SK-N-SH (cell line): ENCODE results near the gene MYH11. TPM values are rescaled to one million over a fixed set of nuclear protein-coding genes. Genes with fewer than 3 reads are reported as not detected.

Experiments
- CTCF ChIA-PET: fragments of 300-600, 350-600 bp; formaldehyde crosslinking; extraction: SDS; loops from one replicate; lab custom pipeline; 2021; lab: Yijun Ruan, JAX
- POLR2A ChIA-PET: fragments of 350-600 bp; sonication (Branson Sonifier 250); formaldehyde crosslinking; extraction: SDS; loops from one replicate; lab custom pipeline; 2020; ENCODE audit warnings: antibody characterized with exemption, inconsistent platforms; lab: Yijun Ruan, JAX
- DNase-seq: peaks from one replicate; pipeline ENCODE4 v3.0.0; 2012
- H2AFZ ChIP-seq: fragments of 200-600 bp; sonication (generic); 2 replicates; pipeline ENCODE4 v1.8.1; 2016; ENCODE audit warnings: antibody characterized with exemption, mild to moderate bottlenecking, low read depth
- H3F3A ChIP-seq: fragments of 200-600 bp; sonication (generic); replicated peaks from 2 replicates; pipeline ENCODE3; 2016; ENCODE audit warnings: antibody characterized with exemption, mild to moderate bottlenecking; ENCODE audit not compliant: insufficient read depth
- H3K27ac ChIP-seq, 2 experiments: fragments of 200-500 bp in 1 of 2; fragments of 200-600 bp in 1 of 2; sonication (Bioruptor generic) in 1 of 2; sonication (generic), shearing (Covaris generic) in 1 of 2; 2 replicates each; pipeline versions ENCODE4 v1.5.1 to v1.6.1; 2014 to 2016; ENCODE audit warnings: low read depth in 2 of 2, inconsistent platforms in 1 of 2, low read length in 1 of 2, mild to moderate bottlenecking in 1 of 2, mixed read lengths in 1 of 2
- H3K27me3 ChIP-seq: fragments of 200-600 bp; sonication (generic), shearing (Covaris generic); 2 replicates; pipeline ENCODE4 v1.6.1; 2016; ENCODE audit warnings: mixed run types; ENCODE audit not compliant: insufficient read depth
- H3K36me3 ChIP-seq, 2 experiments: fragments of 200-500 bp in 1 of 2; fragments of 200-600 bp in 1 of 2; sonication (Bioruptor generic) in 1 of 2; sonication (generic) in 1 of 2; replicated peaks in 1 of 2; 2 replicates each; pipeline versions ENCODE3 to v1.5.1; 2014 to 2016; ENCODE audit warnings: low read length in 1 of 2, mild to moderate bottlenecking in 1 of 2; ENCODE audit not compliant: insufficient read depth in 2 of 2, control insufficient read depth in 1 of 2
- H3K4me1 ChIP-seq, 2 experiments: fragments of 200-500 bp in 1 of 2; fragments of 200-600 bp in 1 of 2; sonication (Bioruptor generic) in 1 of 2; sonication (generic), shearing (Covaris generic) in 1 of 2; 2 replicates each; pipeline versions ENCODE4 v1.5.1 to v1.6.1; 2014 to 2016; ENCODE audit warnings: low read depth in 1 of 2, low read length in 1 of 2, mixed run types in 1 of 2; ENCODE audit not compliant: insufficient read depth in 2 of 2, control insufficient read depth in 1 of 2
- H3K4me2 ChIP-seq: fragments of 200-600 bp; sonication (generic), shearing (Covaris generic); 2 replicates; pipeline ENCODE4 v1.6.1; 2017; ENCODE audit warnings: mixed run types
- H3K4me3 ChIP-seq, 2 experiments: fragments of 200-500 bp in 1 of 2; fragments of 200-600 bp in 1 of 2; sonication (Bioruptor generic) in 1 of 2; sonication (generic), shearing (Covaris generic) in 1 of 2; 2 replicates each; pipeline versions ENCODE4 v1.5.1 to v1.8.1; 2014 to 2016; ENCODE audit warnings: low read depth in 2 of 2, inconsistent platforms in 1 of 2, low read length in 1 of 2, mild to moderate bottlenecking in 1 of 2, mixed read lengths in 1 of 2, moderate library complexity in 1 of 2
- H3K79me2 ChIP-seq: fragments of 200-600 bp; sonication (generic); 2 replicates; pipeline ENCODE4 v1.8.1; 2017; ENCODE audit warnings: mild to moderate bottlenecking; ENCODE audit not compliant: insufficient read depth
- H3K9ac ChIP-seq: fragments of 200-600 bp; sonication (generic); 2 replicates; pipeline ENCODE4 v1.6.1; 2017; ENCODE audit warnings: mixed run types
- H3K9me2 ChIP-seq: fragments of 200-600 bp; sonication (generic); 2 replicates; pipeline ENCODE4 v1.6.1; 2017; ENCODE audit warnings: mixed run types
- H3K9me3 ChIP-seq: fragments of 200-600 bp; sonication (generic); 2 replicates; pipeline ENCODE4 v1.6.1; 2017; ENCODE audit warnings: mixed run types, mild to moderate bottlenecking, moderate library complexity
- H4K20me1 ChIP-seq: fragments of 200-600 bp; sonication (generic); 2 replicates; pipeline ENCODE4 v1.6.1; 2017; ENCODE audit warnings: mild to moderate bottlenecking, mixed run types; ENCODE audit not compliant: insufficient read depth
- CTCF ChIP-seq: fragments of 200-600 bp; sonication (generic); IDR thresholded peaks from 2 replicates; pipeline ENCODE4 v1.6.1; 2017; ENCODE audit warnings: antibody characterized with exemption, mild to moderate bottlenecking, moderate library complexity
- ELF1 ChIP-seq: IDR thresholded peaks from 2 replicates; pipeline ENCODE4 v1.4.0; 2012
- EP300 ChIP-seq, 2 experiments: IDR thresholded peaks; 2 replicates each; pipeline versions ENCODE4 v1.4.0 to v1.6.1; 2012; ENCODE audit warnings: borderline replicate concordance in 1 of 2, low read depth in 1 of 2, low read length in 1 of 2
- EZH2phosphoT487 ChIP-seq: fragments of 200-600 bp; sonication (generic); IDR thresholded peaks from 2 replicates; pipeline ENCODE4 v1.6.1; 2017; ENCODE audit warnings: low read depth, mixed run types, mild to moderate bottlenecking, antibody characterized with exemption, moderate library complexity, borderline replicate concordance
- FOSL2 ChIP-seq: IDR thresholded peaks from 2 replicates; pipeline ENCODE4 v1.4.0; 2012; ENCODE audit warnings: low read depth, mild to moderate bottlenecking, moderate library complexity, borderline replicate concordance
- FOXJ3 ChIP-seq: sonication (generic); formaldehyde crosslinking; IDR thresholded peaks from 2 replicates; pipeline ENCODE4 v1.5.1; 2020; ENCODE audit warnings: mild to moderate bottlenecking, missing genetic modification reagents
- FOXM1 ChIP-seq: IDR thresholded peaks from 2 replicates; pipeline ENCODE4 v1.4.0; 2012; ENCODE audit warnings: low read depth, mild to moderate bottlenecking
- IRF3 ChIP-seq: fragments of 150-350 bp; IDR thresholded peaks from 2 replicates; pipeline ENCODE4 v1.6.1; 2016; ENCODE audit warnings: mild to moderate bottlenecking, low read depth, low read length
- MAX ChIP-seq: IDR thresholded peaks from 2 replicates; pipeline ENCODE4 v1.4.0; 2012; ENCODE audit warnings: low read depth
- NFIC ChIP-seq: IDR thresholded peaks from 2 replicates; pipeline ENCODE4 v1.4.0; 2012; ENCODE audit warnings: borderline replicate concordance
- NRF1 ChIP-seq: IDR thresholded peaks from 2 replicates; pipeline ENCODE4 v1.6.1; 2012; ENCODE audit warnings: low read depth, mild to moderate bottlenecking, low read length
- PBX3 ChIP-seq: IDR thresholded peaks from 2 replicates; pipeline ENCODE4; 2012
- POLR2AphosphoS5 ChIP-seq: IDR thresholded peaks from 2 replicates; pipeline ENCODE4 v1.6.1; 2012; ENCODE audit warnings: low read depth, low read length
- RAD21 ChIP-seq: IDR thresholded peaks from 2 replicates; pipeline ENCODE4 v1.6.1; 2012; ENCODE audit warnings: mild to moderate bottlenecking, low read length
- SIN3A ChIP-seq: IDR thresholded peaks from 2 replicates; pipeline ENCODE4 v1.6.1; 2012; ENCODE audit warnings: low read depth, mild to moderate bottlenecking, low read length, moderate library complexity, borderline replicate concordance
- SMC3 ChIP-seq: IDR thresholded peaks from 2 replicates; pipeline ENCODE4 v1.6.1; 2012; ENCODE audit warnings: low read depth, low read length, improper control_type of control experiment
- TAF1 ChIP-seq: IDR thresholded peaks from 2 replicates; pipeline ENCODE4 v1.6.1; 2012; ENCODE audit warnings: low read depth, mild to moderate bottlenecking, low read length, moderate library complexity, borderline replicate concordance
- TEAD4 ChIP-seq: IDR thresholded peaks from 2 replicates; pipeline ENCODE4 v1.4.0; 2012; ENCODE audit warnings: mild to moderate bottlenecking, borderline replicate concordance; ENCODE audit not compliant: insufficient read depth
- ZBTB33 ChIP-seq: IDR thresholded peaks from 2 replicates; pipeline ENCODE4 v1.4.0; 2012; ENCODE audit warnings: low read depth, borderline replicate concordance
- WGBS: methylation state at CpG from one replicate; pipeline ENCODE4 v1.1.6; 2017; ENCODE audit warnings: low lambda C conversion rate; 5-methylcytosine and 5-hydroxymethylcytosine counted together
- polyA plus RNA-seq, 3 experiments: library from polyadenylated mRNA; depleted of rRNA; stranded (reverse); fragments of >200 nt; gene quantifications; 2 replicates each; pipeline ENCODE4 v1.2.3, GENCODE V29; 2012

The MYH11 gene
- polyA plus RNA-seq, 1 of the 3 experiments (the other 2 are of a cell fraction) = 0.02 TPM

GRCh38 chr16:15749371-15749770 is 107.5 kb downstream of the MYH11 start:
- Histone ChIP-seq H3K27me3 (no peaks in the 10 kb centered on the region), H3K9me2 (no peaks in the 10 kb centered on the region), H3K9me3 (no peaks in the 10 kb centered on the region), H3K4me2 (no peak overlapping the region), H3F3A (no peaks in the 10 kb centered on the region), H3K36me3 (no peaks in the 10 kb centered on the region), H3K4me3 (no peak overlapping the region), H3K4me1 (no peaks in the 10 kb centered on the region), H3K27ac (no peak overlapping the region), H3K9ac (no peak overlapping the region), H2AFZ (no peak overlapping the region), H3K79me2 (no peaks in the 10 kb centered on the region), H4K20me1 (no peaks in the 10 kb centered on the region)
- no peak for DNase-seq
- ChIA-PET CTCF (interaction anchor here (1.3 to 1.4 kb wide), 2 partner anchors 11 to 16 kb away, joined by 4 read pairs; no protein-coding TSS in a partner anchor), POLR2A (no interaction called here)
- 24% methylated on average over 2 of the region's 2 CpGs for WGBS
- TF ChIP-seq ELF1 = no peak

GRCh38 chr16:15748654-15749053 is 108.2 kb downstream of the MYH11 start:
- 74% methylated on average over 2 of the region's 2 CpGs for WGBS
- no peak for DNase-seq
- H3K9me2 ChIP-seq = no peaks in the 10 kb centered on the region
- H4K20me1 ChIP-seq = no peaks in the 10 kb centered on the region
- H3K4me3 ChIP-seq = no peak overlapping the region
- H3K9ac ChIP-seq = no peak overlapping the region
- no peaks in the 10 kb centered on the region for H3F3A ChIP-seq
- H3K27me3 ChIP-seq = no peaks in the 10 kb centered on the region
- no peaks in the 10 kb centered on the region for H3K4me1 ChIP-seq
- ChIA-PET CTCF (interaction anchor here (1.4 kb wide), 1 partner anchor 17 kb away, joined by 4 read pairs; no protein-coding TSS in a partner anchor), POLR2A (no interaction called here)
- no peak overlapping the region for H2AFZ ChIP-seq
- no peak overlapping the region for H3K27ac ChIP-seq
- H3K36me3 ChIP-seq = no peaks in the 10 kb centered on the region
- no peak for TF ChIP-seq TEAD4
- no peak for TF ChIP-seq FOXJ3 (CRISPR knock-in tag)
- TF ChIP-seq EZH2phosphoT487 = no peak
- no peak for TF ChIP-seq PBX3
- no peak for TF ChIP-seq EP300 (IDR thresholded peaks at IDR 0.05; ENCODE audit: borderline replicate concordance in 1 of 2, low read depth in 1 of 2, low read length in 1 of 2)
- TF ChIP-seq MAX = no peak
- TF ChIP-seq NFIC = no peak
- no peak for TF ChIP-seq SMC3
- no peak for TF ChIP-seq ZBTB33
- no peak for TF ChIP-seq FOSL2
- no peak for TF ChIP-seq IRF3
- TF ChIP-seq RAD21 = no peak
- no peak for TF ChIP-seq SIN3A
- no peak for TF ChIP-seq POLR2AphosphoS5
- TF ChIP-seq TAF1 = no peak
- TF ChIP-seq CTCF = no peak
- no peak for TF ChIP-seq NRF1
- TF ChIP-seq FOXM1 = no peak
- H3K9me3 ChIP-seq = no peaks in the 10 kb centered on the region
- H3K4me2 ChIP-seq = no peak overlapping the region
- no peaks in the 10 kb centered on the region for H3K79me2 ChIP-seq
